K562 (cell line): ENCODE measurements around the gene CEMIP. TPM values are rescaled to one million over a fixed set of nuclear protein-coding genes. Genes with fewer than 3 reads are reported as not detected.

ENCODE experiments used
- ATAC-seq: fragments of 200-7000 bp; cut with Tn5 transposase; 3 replicates; pipeline ENCODE4 v1.9.1; 2020; ENCODE audit warnings: moderate library complexity
- BruUV-seq: library from RNA; stranded (reverse); fragments of 400-500 nt; replicated peaks from 2 replicates; lab custom pipeline; 2021; lab: Mats Ljungman, UMichigan
- CTCF ChIA-PET: fragments of 300-600 bp; formaldehyde crosslinking; extraction: SDS; loops from one replicate; lab custom pipeline; 2021; ENCODE audit warnings: low intra/inter-chr PET ratio; lab: Yijun Ruan, JAX
- POLR2A ChIA-PET: fragments of 300-600, 350-650 bp; sonication (Branson Sonifier 250); formaldehyde crosslinking; extraction: SDS; loops from one replicate; lab custom pipeline; 2021; ENCODE audit warnings: antibody characterized with exemption, inconsistent platforms; lab: Yijun Ruan, JAX
- DNase-seq, 4 experiments: peaks; one replicate each; pipeline versions ENCODE4 v3.0.0 to v3.0.0-alpha.2; 2011 to 2018; ENCODE audit warnings: low spot score in 3 of 4, mixed read lengths in 3 of 4; ENCODE audit errors: extremely low read depth in 1 of 4
- FAIRE-seq: peaks from 2 replicates; lab custom pipeline; 2011; peaks lifted over from hg19 to GRCh38; lab: Jason Lieb, UNC
- H2AFZ ChIP-seq: 2 replicates; pipeline ENCODE4 v1.6.0; 2011; ENCODE audit warnings: low read depth, low read length, control low read depth, inconsistent platforms
- H3K27ac ChIP-seq: fragments of 200-600 bp; 3 replicates; pipeline ENCODE4 v1.8.0; 2011; ENCODE audit warnings: low read depth, mild to moderate bottlenecking, control low read depth, inconsistent platforms, low read length, moderate library complexity, mixed read lengths; ENCODE audit errors: extremely low read depth
- H3K27me3 ChIP-seq, 2 experiments: fragments of 300-600 bp in 1 of 2; 2 replicates in 1 of 2; 3 replicates in 1 of 2; pipeline versions ENCODE4 v1.6.0 to v1.8.0; 2011; ENCODE audit warnings: inconsistent platforms in 2 of 2, low read length in 2 of 2, mild to moderate bottlenecking in 1 of 2, mixed read lengths in 1 of 2, moderate library complexity in 1 of 2; ENCODE audit not compliant: control insufficient read depth in 2 of 2, insufficient read depth in 2 of 2
- H3K36me3 ChIP-seq: fragments of 300-600 bp; 3 replicates; pipeline ENCODE4 v1.8.0; 2011; ENCODE audit warnings: mild to moderate bottlenecking, low read length, inconsistent platforms; ENCODE audit not compliant: control insufficient read depth, insufficient read depth
- H3K4me1 ChIP-seq, 2 experiments: fragments of 200-600 bp in 1 of 2; replicated peaks in 1 of 2; 2 replicates in 1 of 2; 3 replicates in 1 of 2; pipeline versions ENCODE4 v1.5.1 to v1.8.0; 2011; ENCODE audit warnings: inconsistent platforms in 2 of 2, low read length in 2 of 2, mild to moderate bottlenecking in 1 of 2, mixed read lengths in 1 of 2, moderate library complexity in 1 of 2; ENCODE audit not compliant: control insufficient read depth in 2 of 2, insufficient read depth in 2 of 2
- H3K4me2 ChIP-seq: 2 replicates; pipeline ENCODE4 v1.6.1; 2011; ENCODE audit warnings: low read length, control low read depth, inconsistent platforms, mixed read lengths; ENCODE audit not compliant: insufficient read depth
- H3K4me3 ChIP-seq: fragments of 200-600 bp; sonication (generic), shearing (Covaris generic); 2 replicates; pipeline ENCODE4 v1.5.1; 2016; ENCODE audit warnings: control low read depth, inconsistent platforms
- H3K79me2 ChIP-seq: fragments of 200-600 bp; 3 replicates; pipeline ENCODE4 v1.8.0; 2011; ENCODE audit warnings: low read length, inconsistent platforms; ENCODE audit not compliant: control insufficient read depth, insufficient read depth
- H3K9ac ChIP-seq, 2 experiments: 2 replicates each; pipeline versions ENCODE4 v1.6.0 to v1.6.1; 2011; ENCODE audit warnings: low read depth in 2 of 2, low read length in 2 of 2, control low read depth in 1 of 2, inconsistent platforms in 1 of 2, mild to moderate bottlenecking in 1 of 2, mixed read lengths in 1 of 2; ENCODE audit not compliant: insufficient read depth in 1 of 2
- H3K9me1 ChIP-seq: one replicate; pipeline ENCODE4 v1.6.0; 2011; ENCODE audit warnings: inconsistent platforms, mild to moderate bottlenecking, low read length, moderate library complexity; ENCODE audit not compliant: control insufficient read depth, insufficient read depth
- H3K9me3 ChIP-seq: replicated peaks from 2 replicates; pipeline ENCODE4 v1.5.1; 2011; ENCODE audit warnings: low read depth, low read length, inconsistent platforms; ENCODE audit not compliant: control insufficient read depth, insufficient read depth
- H4K20me1 ChIP-seq: replicated peaks from 2 replicates; pipeline ENCODE4 v1.6.1; 2011; ENCODE audit warnings: low read length, inconsistent platforms, mixed read lengths; ENCODE audit not compliant: control insufficient read depth, insufficient read depth
- BACH1 ChIP-seq: fragments of 200-800 bp; sonication (Bioruptor generic); IDR thresholded peaks from 2 replicates; pipeline ENCODE4 v1.6.1; 2016; ENCODE audit warnings: missing genetic modification characterization, missing compliant biosample characterization
- CXXC5 ChIP-seq: fragments of 250-450 bp; sonication (Bioruptor Pico); IDR thresholded peaks from 2 replicates; pipeline ENCODE4 v1.8.0; 2022; ENCODE audit warnings: inconsistent platforms, mild to moderate bottlenecking, moderate library complexity
- DACH1 ChIP-seq: fragments of 450-650 bp; IDR thresholded peaks from 2 replicates; pipeline ENCODE4 v1.6.1; 2018; ENCODE audit not compliant: partially characterized antibody
- FUS ChIP-seq: fragments of 200-400 bp; formaldehyde crosslinking; optimal IDR thresholded peaks from 2 replicates; pipeline ENCODE3; 2017; ENCODE audit warnings: low read depth, low read length
- ILK ChIP-seq: fragments of 450-650 bp; IDR thresholded peaks from 2 replicates; pipeline ENCODE4 v1.6.1; 2016; ENCODE audit warnings: missing genetic modification characterization, low read depth, mild to moderate bottlenecking, missing compliant biosample characterization, moderate library complexity, borderline replicate concordance
- POLR2H ChIP-seq: IDR thresholded peaks from 2 replicates; pipeline ENCODE4 v1.6.1; 2016; ENCODE audit warnings: missing genetic modification characterization, low read depth, mild to moderate bottlenecking, control low read depth, missing compliant biosample characterization, moderate library complexity
- RAD21 ChIP-seq, 2 experiments: fragments of 250-450 bp in 1 of 2; fragments of 450-650 bp in 1 of 2; sonication (Bioruptor Pico) in 1 of 2; formaldehyde crosslinking in 1 of 2; IDR thresholded peaks in 1 of 2; conservative IDR thresholded peaks in 1 of 2; 2 replicates each; pipeline versions ENCODE4 v1.4.0 to v1.8.0; 2020 to 2022; ENCODE audit warnings: mild to moderate bottlenecking in 2 of 2, moderate library complexity in 1 of 2
- RBM25 ChIP-seq: fragments of 200-400 bp; formaldehyde crosslinking; IDR thresholded peaks from 2 replicates; pipeline ENCODE4 v1.6.1; 2018; ENCODE audit warnings: low read length, low read depth, moderate library complexity; ENCODE audit not compliant: severe bottlenecking
- SNIP1 ChIP-seq: fragments of 450-650 bp; IDR thresholded peaks from 2 replicates; pipeline ENCODE4 v1.7.1; 2017; ENCODE audit warnings: low read depth, mild to moderate bottlenecking
- ZKSCAN3 ChIP-seq: fragments of 250-450 bp; sonication (Bioruptor Pico); IDR thresholded peaks from 2 replicates; pipeline ENCODE4 v1.4.0; 2020
- ZNF12 ChIP-seq: sonication (generic); formaldehyde crosslinking; IDR thresholded peaks from 2 replicates; pipeline ENCODE4 v1.4.0; 2020; ENCODE audit warnings: mild to moderate bottlenecking, missing genetic modification reagents
- ZNF57 ChIP-seq: fragments of 450-650 bp; formaldehyde crosslinking; IDR thresholded peaks from 2 replicates; pipeline ENCODE4 v1.4.0; 2020; ENCODE audit warnings: mild to moderate bottlenecking, moderate library complexity
- ZNF766 ChIP-seq: fragments of 200-800 bp; sonication (Bioruptor generic); conservative IDR thresholded peaks from 2 replicates; pipeline ENCODE4 v1.6.1; 2016; ENCODE audit warnings: missing genetic modification characterization, missing compliant biosample characterization
- WGBS: fragments of 100-300 bp; shearing (Covaris generic); methylation state at CpG from one replicate; pipeline ENCODE4 v1.1.6; 2016; ENCODE audit warnings: low coverage, mixed read lengths; ENCODE audit not compliant: insufficient coverage; ENCODE audit errors: missing lambda C conversion rate; 5-methylcytosine and 5-hydroxymethylcytosine counted together
- in situ Hi-C: fragments of 300-500 bp; cut with MboI; formaldehyde crosslinking; loops from 4 replicates; pipeline ENCODE4 v1.15.0; 2018; ENCODE audit warnings: inconsistent platforms, mixed read lengths
- intact Hi-C: fragments of 100-400 bp; cut with micrococcal nuclease; formaldehyde crosslinking; loops from 2 replicates; pipeline ENCODE4 v1.14.2; 2022
- polyA plus RNA-seq, 8 experiments: library from polyadenylated mRNA; depleted of rRNA in 4 of 8; stranded (reverse) in 5 of 8; unstranded in 3 of 8; fragments of >200 nt; fragmentation: Nextera tagmentation in 2 of 8; fragmentation: Illumina TruSeq in 1 of 8; extraction: Ambion mirVana in 2 of 8; extraction: Trizol in 1 of 8; gene quantifications; 2 replicates each; pipeline versions ENCODE4 v1.2.1 to v1.2.3, GENCODE V29; 2011 to 2014; ENCODE audit warnings: inconsistent platforms in 1 of 8, missing spikeins in 1 of 8
- total RNA-seq, 7 experiments: library from RNA; depleted of rRNA in 6 of 7; stranded (reverse); fragments of >200 nt in 6 of 7; fragmentation: Illumina TruSeq in 2 of 7; extraction: Trizol in 2 of 7; gene quantifications; 2 replicates each; pipeline versions ENCODE4 v1.2.1 to v1.2.3, GENCODE V29; 2011 to 2021; ENCODE audit warnings: low replicate concordance in 1 of 7
- TF ChIP-seq, protein P1 (sequence below): sonication (generic); formaldehyde crosslinking; IDR thresholded peaks from 2 replicates; pipeline ENCODE4 v1.9.0; 2022; ENCODE audit warnings: mild to moderate bottlenecking, missing genetic modification reagents
- TF ChIP-seq, protein P2 (sequence below): fragments of 250-450 bp; sonication (Bioruptor Pico); IDR thresholded peaks from 2 replicates; pipeline ENCODE4 v1.4.0; 2020
- TF ChIP-seq, protein P3 (sequence below): sonication (generic); formaldehyde crosslinking; IDR thresholded peaks from 2 replicates; pipeline ENCODE4 v1.8.1; 2023; ENCODE audit warnings: mild to moderate bottlenecking, missing genetic modification reagents

The CEMIP gene
- total and polyA plus RNA-seq, 9 of the 15 experiments (the other 6 are each of a cell fraction or from before 2014, with no cell fraction given): 0.33 TPM; not detected in 8

DNA sequence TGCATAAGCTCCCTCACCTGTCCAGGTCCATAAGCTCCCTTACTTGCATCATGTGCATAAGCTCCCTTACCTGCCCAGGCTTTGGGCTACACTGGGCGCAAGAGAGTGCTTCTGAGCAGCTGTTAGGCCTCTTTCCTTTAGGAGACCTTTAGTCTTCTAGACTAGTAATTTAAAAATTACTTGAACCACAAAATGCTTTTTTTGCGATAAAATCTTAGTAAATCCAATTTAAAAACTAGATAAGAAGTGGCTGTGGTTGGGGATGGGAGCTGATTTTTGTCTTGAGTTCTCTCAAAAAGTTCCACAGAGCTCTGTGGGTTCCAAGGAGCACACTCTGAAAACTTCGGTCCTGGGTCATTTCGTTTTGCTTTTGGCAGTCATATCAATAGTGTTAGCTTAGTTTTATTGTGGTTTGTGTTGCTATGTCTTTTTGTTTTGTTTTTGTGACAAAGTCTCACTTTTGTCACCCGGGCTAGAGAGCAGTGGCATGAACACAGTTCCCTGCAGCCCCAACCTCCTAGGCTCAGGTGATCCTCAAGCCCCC, 6.7 kb downstream of the CEMIP start:
- CTCF ChIA-PET: no interaction called here
- POLR2A ChIA-PET: interaction anchor here (1.2 to 1.3 kb wide), 2 partner anchors 8 to 53 kb away, joined by 4 read pairs; no protein-coding TSS in a partner anchor
- peaks cover 6% of the 10 kb centered on the region; the same call in 1 of the 2 replicates for H4K20me1 ChIP-seq
- H3K79me2 ChIP-seq: no peaks in the 10 kb centered on the region
- intact Hi-C loops: no loop called here
- no peaks in the 10 kb centered on the region for H3K9me1 ChIP-seq
- H2AFZ ChIP-seq: no peak overlapping the region
- DNase-seq (no peak), FAIRE-seq (no peak), ATAC-seq (no peak)
- WGBS: 0% methylated on average over 5 of the region's 5 CpGs
- H3K4me2 ChIP-seq: no peak overlapping the region
- H3K9me3 ChIP-seq: no peaks in the 10 kb centered on the region
- no peak overlapping the region for H3K9ac ChIP-seq
- H3K36me3 ChIP-seq: no peaks in the 10 kb centered on the region
- H3K4me3 ChIP-seq: no peak overlapping the region
- in situ Hi-C loops: no loop called here
- H3K27me3 ChIP-seq: peaks cover 3 to 15% of the 10 kb centered on the region in 2 experiments; a peak in 3 of 5 replicates
- H3K27ac ChIP-seq: no peak overlapping the region
- BruUV-seq: no TSS peak
- no peaks in the 10 kb centered on the region for H3K4me1 ChIP-seq
- no peak for TF ChIP-seq ZNF766 (CRISPR knock-in tag)
- no peak for TF ChIP-seq DACH1
- no peak for TF ChIP-seq RBM25
- TF ChIP-seq POLR2H: no peak
- TF ChIP-seq FUS: no peak
- TF ChIP-seq, protein P1, sequence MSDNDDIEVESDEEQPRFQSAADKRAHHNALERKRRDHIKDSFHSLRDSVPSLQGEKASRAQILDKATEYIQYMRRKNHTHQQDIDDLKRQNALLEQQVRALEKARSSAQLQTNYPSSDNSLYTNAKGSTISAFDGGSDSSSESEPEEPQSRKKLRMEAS (CRISPR knock-in tag): no peak
- no peak for TF ChIP-seq ZKSCAN3 (CRISPR knock-in tag)
- TF ChIP-seq, protein P2, sequence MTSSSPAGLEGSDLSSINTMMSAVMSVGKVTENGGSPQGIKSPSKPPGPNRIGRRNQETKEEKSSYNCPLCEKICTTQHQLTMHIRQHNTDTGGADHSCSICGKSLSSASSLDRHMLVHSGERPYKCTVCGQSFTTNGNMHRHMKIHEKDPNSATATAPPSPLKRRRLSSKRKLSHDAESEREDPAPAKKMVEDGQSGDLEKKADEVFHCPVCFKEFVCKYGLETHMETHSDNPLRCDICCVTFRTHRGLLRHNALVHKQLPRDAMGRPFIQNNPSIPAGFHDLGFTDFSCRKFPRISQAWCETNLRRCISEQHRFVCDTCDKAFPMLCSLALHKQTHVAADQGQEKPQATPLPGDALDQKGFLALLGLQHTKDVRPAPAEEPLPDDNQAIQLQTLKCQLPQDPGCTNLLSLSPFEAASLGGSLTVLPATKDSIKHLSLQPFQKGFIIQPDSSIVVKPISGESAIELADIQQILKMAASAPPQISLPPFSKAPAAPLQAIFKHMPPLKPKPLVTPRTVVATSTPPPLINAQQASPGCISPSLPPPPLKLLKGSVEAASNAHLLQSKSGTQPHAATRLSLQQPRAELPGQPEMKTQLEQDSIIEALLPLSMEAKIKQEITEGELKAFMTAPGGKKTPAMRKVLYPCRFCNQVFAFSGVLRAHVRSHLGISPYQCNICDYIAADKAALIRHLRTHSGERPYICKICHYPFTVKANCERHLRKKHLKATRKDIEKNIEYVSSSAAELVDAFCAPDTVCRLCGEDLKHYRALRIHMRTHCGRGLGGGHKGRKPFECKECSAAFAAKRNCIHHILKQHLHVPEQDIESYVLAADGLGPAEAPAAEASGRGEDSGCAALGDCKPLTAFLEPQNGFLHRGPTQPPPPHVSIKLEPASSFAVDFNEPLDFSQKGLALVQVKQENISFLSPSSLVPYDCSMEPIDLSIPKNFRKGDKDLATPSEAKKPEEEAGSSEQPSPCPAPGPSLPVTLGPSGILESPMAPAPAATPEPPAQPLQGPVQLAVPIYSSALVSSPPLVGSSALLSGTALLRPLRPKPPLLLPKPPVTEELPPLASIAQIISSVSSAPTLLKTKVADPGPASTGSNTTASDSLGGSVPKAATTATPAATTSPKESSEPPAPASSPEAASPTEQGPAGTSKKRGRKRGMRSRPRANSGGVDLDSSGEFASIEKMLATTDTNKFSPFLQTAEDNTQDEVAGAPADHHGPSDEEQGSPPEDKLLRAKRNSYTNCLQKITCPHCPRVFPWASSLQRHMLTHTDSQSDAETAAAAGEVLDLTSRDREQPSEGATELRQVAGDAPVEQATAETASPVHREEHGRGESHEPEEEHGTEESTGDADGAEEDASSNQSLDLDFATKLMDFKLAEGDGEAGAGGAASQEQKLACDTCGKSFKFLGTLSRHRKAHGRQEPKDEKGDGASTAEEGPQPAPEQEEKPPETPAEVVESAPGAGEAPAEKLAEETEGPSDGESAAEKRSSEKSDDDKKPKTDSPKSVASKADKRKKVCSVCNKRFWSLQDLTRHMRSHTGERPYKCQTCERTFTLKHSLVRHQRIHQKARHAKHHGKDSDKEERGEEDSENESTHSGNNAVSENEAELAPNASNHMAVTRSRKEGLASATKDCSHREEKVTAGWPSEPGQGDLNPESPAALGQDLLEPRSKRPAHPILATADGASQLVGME (CRISPR knock-in tag): no peak
- TF ChIP-seq RAD21 (CRISPR knock-in tag; conservative IDR thresholded peaks at IDR 0.05 in 1 of 2, IDR thresholded peaks at IDR 0.05 in 1 of 2): no peak
- TF ChIP-seq, protein P3, sequence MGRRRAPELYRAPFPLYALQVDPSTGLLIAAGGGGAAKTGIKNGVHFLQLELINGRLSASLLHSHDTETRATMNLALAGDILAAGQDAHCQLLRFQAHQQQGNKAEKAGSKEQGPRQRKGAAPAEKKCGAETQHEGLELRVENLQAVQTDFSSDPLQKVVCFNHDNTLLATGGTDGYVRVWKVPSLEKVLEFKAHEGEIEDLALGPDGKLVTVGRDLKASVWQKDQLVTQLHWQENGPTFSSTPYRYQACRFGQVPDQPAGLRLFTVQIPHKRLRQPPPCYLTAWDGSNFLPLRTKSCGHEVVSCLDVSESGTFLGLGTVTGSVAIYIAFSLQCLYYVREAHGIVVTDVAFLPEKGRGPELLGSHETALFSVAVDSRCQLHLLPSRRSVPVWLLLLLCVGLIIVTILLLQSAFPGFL (CRISPR knock-in tag): no peak
- TF ChIP-seq SNIP1: no peak
- no peak for TF ChIP-seq CXXC5 (CRISPR knock-in tag)
- no peak for TF ChIP-seq ILK
- no peak for TF ChIP-seq ZNF12 (CRISPR knock-in tag)
- no peak for TF ChIP-seq BACH1
- no peak for TF ChIP-seq ZNF57 (CRISPR knock-in tag)
